Esophagus muscularis mucosa (tissue), 3 donors: ENCODE measurements around the gene GATAD1.

Experiments
- CTCF ChIP-seq, 3 experiments: fragments of 200-600 bp in 2 of 3; fragments of 450-650 bp in 1 of 3; sonication (generic) in 2 of 3; IDR thresholded peaks; one replicate each; pipeline ENCODE4 v1.5.1; 2017 to 2019; ENCODE audit warnings: antibody characterized with exemption in 3 of 3, mild to moderate bottlenecking in 2 of 3, moderate library complexity in 1 of 3
- POLR2A ChIP-seq: fragments of 450-650 bp; IDR thresholded peaks from one replicate; pipeline ENCODE4 v1.6.1; 2017; ENCODE audit warnings: antibody characterized with exemption, moderate library complexity, mild to moderate bottlenecking, low read depth

GRCh38 chr7:92402920-92403759 is 44.1 kb upstream of the GATAD1 start:
- TF ChIP-seq POLR2A: no peak
- no peak for TF ChIP-seq CTCF (IDR thresholded peaks at IDR 0.05)
